DMS53 treated with DMSO at 0.1 percent for 48 hours (cell line): ENCODE data around the gene SNUPN.

ENCODE experiments used
- DNase-seq: peaks from one replicate; lab custom pipeline; 2025; ENCODE audit not compliant: unreplicated experiment; lab: John Stamatoyannopoulos, UW

The SNUPN gene

DNA sequence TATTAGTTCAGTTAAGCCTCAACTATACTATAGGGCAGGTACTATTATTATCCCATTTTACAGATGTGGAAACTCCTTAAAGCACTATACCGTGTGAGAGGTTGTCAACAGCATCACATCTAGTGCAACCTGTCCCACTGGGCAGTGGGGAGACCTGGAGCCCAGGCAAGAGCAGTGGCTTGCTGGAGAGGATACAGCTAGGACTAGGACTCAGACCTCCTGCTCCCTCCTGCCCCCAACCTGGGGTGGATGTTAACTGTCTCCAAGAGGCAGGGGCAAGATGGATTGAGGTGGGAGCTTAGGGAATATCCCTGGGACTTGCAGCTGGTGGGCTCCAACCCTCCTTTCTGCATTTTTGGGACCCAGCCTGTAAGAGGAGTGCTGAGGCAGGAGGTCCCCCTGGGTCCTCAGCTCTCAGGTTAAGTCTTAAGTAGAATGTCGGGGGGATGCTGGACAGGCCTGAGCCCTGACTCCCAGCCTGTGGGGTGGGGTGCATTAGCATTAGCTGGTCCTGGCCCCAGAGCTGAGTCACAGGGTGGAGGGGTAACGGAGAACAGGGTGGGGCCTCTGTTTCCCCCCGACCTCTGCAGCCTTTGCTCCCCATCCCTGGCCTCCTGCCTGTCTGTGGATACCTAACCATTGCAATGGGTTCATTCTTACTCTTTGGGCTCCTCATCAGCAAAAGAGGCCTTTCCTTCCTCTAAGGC is 28.8 kb upstream of the SNUPN start:
- no peak for DNase-seq

DNA sequence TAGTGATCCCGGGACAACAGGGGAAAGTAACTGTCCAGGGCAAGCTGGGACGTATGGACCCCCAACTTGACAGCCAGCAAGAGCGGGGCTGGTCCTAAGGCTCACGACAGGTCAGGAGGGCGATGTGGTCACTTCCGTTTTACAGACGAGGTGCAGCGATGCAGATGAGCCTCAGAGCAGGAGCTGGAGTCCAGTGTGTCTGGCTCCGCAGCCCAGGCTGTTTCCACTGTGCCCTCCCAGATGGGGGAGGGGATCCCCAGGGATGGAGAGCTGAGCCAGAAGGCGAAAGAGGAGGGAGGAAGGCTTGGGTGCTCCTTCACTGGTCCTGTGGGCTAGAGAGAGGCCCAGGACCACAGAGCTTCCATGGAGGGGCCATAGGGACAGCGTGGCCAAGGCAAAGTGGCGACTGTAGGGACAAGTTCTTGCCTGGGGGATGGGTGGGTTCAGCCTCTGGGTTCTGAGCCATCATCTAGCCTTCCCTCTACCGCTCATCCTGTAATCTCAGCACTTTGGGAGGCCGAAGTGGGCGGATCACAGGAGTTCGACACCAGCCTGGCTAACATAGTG is 27.9 kb upstream of the SNUPN start:
- no peak for DNase-seq

DNA sequence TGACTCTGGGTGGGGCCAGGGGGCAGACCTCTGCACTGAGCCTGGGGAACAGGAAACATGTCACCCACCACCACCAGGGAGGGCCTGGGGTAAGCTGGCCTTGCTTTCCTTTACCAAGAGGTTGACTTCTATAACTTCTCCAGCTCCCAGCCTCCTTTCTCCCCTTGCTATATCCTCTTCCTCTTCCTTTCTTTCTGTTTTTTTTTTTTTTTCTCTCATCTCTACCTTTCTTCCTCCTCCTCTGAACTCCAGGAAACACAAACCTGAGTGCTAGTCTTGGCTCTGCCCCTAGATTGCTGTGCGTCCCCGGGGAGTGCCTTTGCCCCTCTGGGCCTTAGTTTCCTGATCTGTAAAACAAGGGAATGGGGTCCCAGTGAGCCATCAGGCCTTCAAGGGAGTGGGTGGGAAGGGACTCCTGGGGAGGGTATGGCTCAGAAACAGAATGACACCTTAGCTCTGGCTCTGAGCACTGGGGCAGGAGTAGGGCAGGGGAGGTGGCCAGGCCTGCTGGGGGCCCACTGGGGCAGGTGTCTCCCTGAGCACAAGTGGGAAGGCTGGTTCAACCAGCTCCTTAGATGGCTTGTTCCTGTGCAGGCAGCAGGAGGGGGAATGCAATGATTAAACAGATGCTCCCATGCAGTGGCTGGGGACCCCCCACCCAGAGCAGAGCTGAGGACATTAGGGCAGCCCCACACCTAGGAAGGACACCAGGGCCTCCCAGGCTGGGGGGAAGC is 26.5 kb upstream of the SNUPN start:
- no peak for DNase-seq

DNA sequence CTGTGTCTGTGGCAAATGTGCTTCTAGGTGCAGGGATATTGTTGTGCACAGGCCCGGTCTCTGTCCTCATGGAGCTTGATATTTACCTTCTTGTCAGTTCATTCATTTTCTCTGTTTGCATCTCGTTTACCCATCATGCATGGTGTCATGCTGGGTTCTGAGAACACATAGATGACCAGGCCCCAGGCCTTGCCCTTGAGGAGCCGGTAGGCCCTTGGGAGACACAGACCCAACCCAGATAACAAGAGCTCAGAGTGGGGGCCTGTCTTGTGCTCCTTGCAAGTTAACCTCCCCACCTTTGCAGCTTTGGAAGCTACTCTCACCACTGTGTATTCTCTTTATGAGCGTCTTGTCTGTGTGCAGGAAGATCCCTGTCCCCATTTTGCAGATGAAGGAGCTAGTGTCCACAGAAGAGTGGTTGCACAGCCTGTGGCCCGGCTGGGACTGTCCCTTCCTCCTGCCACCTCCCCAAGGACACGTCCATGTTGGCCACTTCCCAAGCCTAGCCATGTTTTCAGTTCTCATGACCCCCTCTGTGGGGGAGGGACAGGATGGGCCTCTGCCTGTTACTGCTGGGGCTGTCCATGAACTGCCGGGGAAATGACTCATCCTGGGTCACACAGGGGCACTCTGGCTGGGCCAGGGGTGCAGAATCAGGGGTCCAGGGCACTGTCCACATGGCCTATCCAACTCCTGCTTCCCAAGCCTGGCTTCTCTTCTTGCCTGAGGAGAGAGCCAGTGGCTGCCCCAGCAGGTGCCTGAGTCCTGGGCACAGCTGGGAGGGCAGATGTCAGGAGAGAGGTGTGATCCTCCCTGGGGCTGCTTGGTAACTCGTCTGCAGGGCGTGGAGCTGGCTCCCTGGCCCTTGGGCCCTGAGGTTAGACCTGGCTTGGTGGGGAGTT is 25.6 kb upstream of the SNUPN start:
- no peak for DNase-seq

DNA sequence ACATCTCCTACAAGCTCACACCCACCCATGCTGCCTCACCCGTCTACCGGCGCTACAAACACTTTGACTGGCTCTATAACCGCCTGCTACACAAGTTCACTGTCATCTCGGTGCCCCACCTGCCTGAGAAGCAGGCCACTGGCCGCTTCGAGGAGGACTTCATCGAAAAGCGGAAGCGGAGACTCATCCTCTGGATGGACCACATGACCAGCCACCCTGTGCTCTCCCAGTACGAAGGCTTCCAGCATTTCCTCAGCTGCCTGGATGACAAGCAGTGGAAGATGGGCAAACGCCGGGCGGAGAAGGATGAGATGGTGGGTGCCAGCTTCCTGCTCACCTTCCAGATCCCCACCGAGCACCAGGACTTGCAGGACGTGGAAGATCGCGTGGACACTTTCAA is 24.3 kb upstream of the SNUPN start:
- no peak for DNase-seq

DNA sequence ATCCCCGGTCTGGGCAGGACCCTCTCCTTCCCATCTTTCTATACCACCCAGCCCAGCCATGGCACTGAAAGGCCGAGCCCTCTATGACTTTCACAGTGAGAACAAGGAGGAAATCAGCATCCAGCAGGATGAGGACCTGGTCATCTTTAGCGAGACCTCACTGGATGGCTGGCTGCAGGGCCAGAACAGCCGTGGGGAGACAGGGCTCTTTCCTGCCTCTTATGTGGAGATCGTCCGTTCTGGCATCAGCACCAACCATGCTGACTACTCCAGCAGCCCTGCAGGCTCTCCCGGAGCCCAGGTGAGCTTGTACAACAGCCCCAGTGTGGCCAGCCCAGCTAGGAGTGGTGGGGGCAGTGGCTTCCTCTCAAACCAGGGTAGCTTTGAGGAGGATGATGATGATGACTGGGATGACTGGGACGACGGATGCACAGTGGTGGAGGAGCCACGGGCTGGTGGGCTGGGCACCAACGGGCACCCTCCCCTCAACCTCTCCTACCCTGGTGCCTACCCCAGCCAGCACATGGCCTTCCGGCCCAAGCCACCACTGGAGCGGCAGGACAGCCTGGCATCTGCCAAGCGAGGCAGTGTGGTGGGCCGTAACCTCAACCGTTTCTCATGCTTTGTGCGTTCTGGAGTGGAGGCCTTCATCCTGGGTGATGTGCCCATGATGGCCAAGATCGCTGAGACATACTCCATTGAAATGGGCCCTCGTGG is 23.7 kb upstream of the SNUPN start:
- no peak for DNase-seq

DNA sequence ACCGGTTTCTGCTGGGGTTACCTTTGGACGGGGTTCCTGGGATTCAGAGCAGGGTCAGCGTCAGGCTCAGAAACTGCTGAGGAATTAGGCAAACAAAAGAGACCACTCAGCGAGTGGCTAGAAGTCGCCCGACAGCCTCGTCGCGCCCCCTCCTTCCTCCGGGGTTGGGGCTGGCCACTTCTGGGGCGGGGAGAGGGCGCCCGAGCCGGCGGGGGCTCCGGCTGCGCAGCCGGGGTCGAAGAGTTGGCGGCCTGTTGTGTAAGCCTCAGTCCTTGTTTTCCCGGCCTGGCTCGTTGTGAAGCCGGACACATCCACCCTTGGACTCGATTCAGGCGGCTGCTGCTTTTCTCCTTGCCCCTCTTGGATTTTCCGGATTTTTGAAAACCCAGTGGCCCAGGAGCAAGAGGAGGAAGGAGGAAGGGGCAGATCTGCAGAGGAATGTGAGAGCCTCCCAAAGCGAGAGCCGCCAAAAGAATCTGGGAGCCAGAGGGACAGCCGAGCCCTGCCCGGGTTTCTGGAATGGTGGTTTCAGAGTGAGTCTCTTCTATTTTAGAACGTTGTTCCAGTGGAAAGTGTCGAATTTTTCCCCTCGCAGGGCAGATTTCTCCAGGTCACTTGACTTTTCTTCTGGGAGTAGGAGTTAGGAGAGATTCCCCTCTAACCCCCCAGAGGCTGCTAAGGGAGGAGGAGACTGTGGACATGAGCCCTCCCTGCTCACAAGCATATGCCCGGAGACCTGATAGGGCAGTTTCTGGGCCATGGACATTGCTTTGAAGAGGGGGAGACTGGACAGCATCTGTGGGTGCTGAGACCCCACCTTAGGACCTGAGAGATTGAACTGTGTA is 22.9 kb upstream of the SNUPN start:
- DNase-seq: no peak

DNA sequence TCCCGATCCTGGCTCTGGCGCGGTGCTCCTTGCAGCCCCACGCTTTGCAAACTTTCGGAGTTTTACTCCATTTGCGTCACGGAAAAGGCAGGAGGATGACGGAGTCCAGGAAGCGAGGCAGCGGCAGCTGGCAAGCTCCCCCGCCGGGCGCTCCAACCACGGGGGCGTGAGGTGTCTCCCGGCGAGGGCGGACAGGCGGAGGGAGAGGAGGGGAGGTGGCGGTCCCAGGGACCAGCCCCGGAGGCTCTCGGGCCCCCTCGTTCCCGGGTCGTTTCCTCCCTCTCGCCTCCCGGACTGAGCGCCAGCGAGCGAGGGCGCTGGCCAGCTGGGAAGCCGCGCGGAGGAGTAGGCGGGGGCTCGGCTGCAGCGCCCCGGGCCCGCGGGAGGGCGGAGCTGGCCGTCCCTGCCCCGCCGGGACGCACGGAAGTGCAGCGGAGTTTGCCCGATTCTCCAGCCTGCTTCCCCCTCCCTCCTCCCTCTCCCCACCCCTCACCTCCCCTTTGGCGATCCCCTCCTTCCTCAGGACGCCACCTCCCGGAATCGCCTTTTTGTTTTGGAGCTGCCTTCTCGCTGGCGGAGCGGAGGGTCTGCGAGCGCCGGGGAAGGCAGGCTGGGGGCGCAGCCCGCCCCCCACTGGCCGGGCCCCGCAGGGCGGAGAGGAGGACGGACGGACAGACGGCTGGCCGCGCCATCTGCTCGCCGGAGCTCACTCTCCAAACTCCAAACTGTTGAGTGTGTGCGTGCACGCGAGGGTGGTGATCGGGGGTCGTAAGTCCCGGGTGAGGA is 22.0 kb upstream of the SNUPN start, which contains the start of gene SNX33:
TSS of gene SNX33 (plus strand) at position 543 of the 786 bp plus-strand sequence. CDS start 1,191 bp downstream, outside the sequence.
- peak; percentile 26 for DNase-seq

DNA sequence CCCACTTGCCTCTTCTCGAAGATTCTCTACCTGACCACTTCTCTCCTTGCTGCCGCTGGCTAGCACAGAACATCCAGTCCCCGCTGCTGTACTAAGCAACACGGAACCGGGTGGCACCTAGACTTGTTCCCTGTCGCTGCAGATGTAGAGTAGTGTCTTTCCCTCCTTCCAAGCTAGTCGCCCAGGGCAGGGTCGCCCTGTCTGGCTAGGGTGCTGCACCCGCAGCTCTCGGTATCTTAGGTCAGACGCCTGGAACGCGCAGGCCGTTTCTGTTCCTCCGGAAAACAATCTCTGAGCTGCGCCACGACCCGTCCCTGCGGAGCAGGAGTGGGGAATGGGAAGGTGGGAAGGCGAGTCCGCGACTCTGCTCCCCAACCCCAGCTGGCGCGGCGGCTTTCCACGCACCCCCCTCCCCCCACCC is 21.4 kb upstream of the SNUPN start:
- DNase-seq: no peak

DNA sequence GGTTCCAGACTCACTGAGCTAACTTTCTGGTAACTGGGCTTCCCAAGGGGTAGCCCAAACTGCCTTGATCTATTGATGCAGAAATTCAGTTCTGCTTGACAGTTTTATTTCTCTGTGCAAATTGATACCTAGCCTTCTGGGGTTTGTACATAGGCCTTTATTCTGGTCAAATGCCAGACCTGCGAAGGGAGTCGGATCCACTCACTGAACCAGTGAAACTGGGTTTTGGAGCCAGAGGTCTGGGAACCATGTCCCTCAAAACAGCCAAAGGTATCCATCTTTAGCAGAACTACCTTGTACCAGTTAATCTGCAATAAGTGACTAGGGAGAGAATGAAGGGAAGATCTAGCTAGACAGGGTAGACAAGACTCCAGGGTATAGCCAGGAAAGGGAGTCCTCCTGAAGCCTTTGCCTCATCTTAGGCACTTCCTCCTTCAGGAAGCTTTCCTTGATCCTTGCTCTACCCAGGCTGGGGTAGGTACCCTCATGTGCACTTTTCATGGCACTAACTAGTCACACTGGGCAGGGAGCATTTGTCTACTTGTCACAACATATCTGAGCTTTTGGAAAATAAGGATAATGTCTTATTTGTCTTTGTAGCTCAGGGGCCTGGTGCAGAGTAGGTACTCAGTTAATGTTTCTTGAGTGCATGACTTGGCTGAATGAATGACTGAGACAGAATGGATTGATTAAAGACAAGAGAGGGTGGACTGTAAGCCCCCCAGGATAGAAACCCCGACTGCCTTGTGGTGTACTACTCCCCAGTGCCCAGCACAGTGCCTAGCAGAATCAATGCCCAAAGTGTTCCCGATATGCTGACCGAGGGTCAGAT is 20.8 kb upstream of the SNUPN start:
- no peak for DNase-seq

DNA sequence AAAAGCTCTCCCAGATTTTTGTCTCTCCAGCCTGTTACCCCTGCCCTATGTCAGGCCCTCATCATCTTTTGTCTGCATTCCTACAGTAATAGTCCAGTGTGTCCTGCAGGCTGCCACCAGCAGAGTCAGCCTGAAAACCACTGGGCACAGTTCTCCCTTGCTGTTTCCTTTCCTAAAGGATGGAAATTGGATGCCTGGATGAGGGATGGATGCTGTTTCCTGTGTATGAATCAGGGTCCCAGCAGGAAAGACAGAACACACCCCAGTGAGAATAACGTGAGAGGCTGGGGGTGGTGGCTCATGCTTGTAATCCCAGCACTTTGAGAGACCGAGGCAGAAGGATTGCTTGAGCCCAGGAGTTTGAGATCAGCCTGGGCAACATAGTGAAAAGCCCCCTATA is 18.9 kb upstream of the SNUPN start:
- DNase-seq: no peak

DNA sequence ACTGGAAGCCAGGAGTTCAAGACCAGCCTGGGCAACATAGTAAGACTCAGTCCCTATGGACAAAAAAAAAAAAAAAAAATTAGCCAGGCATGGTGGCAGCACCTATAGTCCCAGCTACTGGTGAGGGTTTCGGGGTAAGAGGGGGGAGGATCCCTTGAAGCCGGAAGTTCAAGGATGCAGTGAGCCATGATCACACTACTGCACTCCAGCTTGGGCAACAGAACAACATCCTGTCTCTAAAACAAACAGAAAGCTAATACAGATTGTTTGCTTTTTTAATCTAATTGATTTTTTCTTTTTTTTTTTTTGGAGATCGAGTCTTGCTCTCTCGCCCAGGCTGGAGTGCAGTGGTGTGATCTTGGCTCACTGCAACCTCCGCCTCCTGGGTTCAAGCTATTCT is 16.1 kb upstream of the SNUPN start:
- peak; percentile 17 for DNase-seq

DNA sequence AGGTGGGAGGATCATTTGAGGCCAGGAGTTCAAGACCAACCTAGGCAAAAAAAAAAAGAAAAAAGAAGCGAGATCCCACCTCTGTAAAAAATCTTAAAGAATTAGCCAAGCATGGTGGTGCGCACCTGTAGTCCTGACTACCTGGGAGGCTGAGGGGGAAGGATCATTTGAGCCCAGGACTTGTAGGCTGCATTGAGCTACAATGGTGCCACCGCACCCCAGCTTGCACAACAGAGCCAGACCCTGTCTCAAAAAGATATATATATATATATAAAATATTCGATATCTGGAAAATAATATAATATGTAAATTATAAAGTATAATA is 15.6 kb upstream of the SNUPN start:
- DNase-seq: no peak

DNA sequence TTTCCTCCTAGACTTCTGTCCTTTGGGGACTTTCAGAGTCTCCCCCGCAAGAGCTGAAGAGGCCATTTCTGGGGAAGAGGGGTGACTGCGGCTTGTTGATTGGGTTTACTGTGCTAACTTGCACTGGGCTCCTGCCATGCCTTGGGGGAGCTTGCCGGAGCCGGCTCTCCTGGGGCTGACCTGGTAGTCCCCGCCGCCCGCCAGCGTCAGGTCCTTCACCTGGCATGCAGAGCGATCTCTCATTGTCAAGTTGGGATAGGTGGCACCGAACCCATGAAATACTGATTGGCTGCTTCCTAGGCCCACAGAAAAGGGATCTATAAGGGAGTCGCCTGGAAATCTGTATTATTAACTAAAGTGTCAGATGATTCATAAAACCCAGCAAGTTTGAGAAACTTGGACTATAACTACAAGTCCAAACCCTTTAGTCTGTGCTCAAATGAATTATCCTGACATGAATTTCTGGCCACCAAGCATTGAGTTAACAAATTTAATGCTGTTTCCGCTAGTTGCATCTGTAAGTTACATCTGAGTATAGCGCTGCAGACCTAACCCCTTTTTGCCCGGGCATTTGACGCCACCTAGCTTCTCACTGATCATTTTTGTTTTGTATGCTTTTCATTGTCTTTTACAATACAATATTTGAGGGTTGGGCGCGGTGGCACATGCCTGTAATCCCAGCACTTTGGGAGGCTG is 15.1 kb upstream of the SNUPN start:
- peak; percentile 62 for DNase-seq

DNA sequence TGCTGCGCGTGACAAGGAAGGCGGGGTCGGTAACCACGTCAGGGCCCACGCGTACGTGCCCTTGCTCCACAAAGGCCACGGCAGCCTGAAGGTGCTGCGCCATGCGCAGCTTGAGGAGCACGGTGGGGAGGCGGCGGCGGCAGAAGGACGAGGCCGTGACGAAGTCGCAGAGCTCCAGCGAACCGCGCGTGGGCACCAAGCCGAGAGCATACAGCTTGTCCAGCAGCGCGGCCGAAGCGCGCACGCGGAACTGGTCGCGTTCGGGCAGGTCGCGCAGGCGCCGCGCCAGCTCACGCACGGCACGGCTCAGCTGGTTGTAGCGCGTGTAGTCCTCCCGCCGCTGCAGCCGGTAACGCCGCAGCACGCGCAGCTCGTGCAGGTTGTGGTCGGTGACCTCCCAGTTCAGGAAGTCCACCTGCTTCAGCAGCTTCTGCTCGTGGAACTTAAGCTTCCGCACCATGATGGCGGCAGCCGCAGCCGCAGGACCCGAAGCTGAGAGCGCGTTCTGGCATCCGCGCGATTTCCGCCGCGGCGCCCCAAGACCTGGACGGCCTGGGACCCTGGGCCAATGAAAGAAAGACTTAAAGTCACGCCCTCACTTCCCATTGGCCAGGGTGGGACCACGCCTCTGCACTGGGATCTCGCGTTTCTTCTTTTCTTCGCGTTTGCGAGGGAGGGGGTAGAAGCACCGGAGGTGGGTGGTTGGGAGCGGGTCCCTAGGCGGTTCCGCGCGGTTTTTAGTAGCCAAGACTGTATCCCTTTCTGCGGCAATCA is 14.4 kb upstream of the SNUPN start, which contains the start of gene IMP3:
TSS of gene IMP3 (minus strand) at position 516 of the 774 bp plus-strand sequence. CDS start at position 460, 56 bp downstream.
- DNase-seq: peak; percentile 90

DNA sequence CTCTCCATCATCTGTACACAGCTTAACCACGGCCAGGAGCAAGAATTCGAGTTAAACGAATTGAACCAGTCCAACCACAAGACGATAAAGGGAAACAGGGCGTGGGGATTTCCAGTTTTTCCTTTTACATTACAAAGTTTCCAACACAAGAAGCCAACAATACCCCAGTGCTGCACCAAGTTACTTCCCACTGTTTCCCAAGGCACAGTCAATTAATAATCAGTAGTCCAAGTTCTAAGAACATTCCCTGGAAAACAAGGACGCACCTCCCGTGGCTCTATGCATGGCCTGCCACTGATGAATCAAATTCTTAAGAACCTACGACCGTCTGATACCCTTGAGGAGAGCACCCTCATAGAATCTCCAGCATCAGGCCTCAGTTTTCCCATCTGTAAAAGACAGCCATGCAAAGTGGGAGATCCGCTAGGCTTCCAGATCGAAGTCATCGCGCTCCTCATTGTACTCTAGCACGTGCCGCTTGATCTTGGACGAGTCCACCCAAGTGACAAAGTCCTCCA is 13.7 kb upstream of the SNUPN start:
- DNase-seq: no peak
